Activated B cell treated with CpG ODN at 0.5 μM for 24 hours (primary cell): ENCODE data around the gene FBLL1. TPM values are rescaled to one million over a fixed set of nuclear protein-coding genes. Genes with fewer than 3 reads are reported as not detected.
A peak's percentile ranks its signal among the peaks of the same experiment; 100 is the strongest.

ENCODE experiments used
- ATAC-seq: fragments of 200-7000 bp; cut with Tn5 transposase; one replicate; pipeline ENCODE4 v1.10.0; 2021; ENCODE audit warnings: low read depth, mild to moderate bottlenecking, moderate library complexity
- CTCF ChIA-PET: fragments of 350-600 bp; sonication (Branson Sonifier 250); formaldehyde crosslinking; loops from one replicate; lab custom pipeline; 2021; ENCODE audit warnings: antibody characterized with exemption; lab: Charles Lee
- POLR2A ChIA-PET: fragments of 350-600 bp; sonication (Branson Sonifier 250); formaldehyde crosslinking; loops from one replicate; lab custom pipeline; 2021; ENCODE audit warnings: antibody characterized with exemption; lab: Charles Lee
- DNase-seq: peaks from one replicate; pipeline ENCODE4 v3.0.0; 2022
- H3K27ac Mint-ChIP-seq: one replicate; pipeline ENCODE4 v1.8.0; 2020; ENCODE audit warnings: mixed read lengths
- H3K27me3 Mint-ChIP-seq: one replicate; pipeline ENCODE4 v1.8.0; 2021; ENCODE audit warnings: mixed read lengths
- H3K36me3 Mint-ChIP-seq: one replicate; pipeline ENCODE4 v1.8.0; 2021; ENCODE audit warnings: low read depth, mixed read lengths
- H3K4me1 Mint-ChIP-seq: one replicate; pipeline ENCODE4 v1.8.0; 2021; ENCODE audit warnings: mixed read lengths
- H3K4me3 Mint-ChIP-seq: one replicate; pipeline ENCODE4 v1.8.0; 2020; ENCODE audit warnings: mild to moderate bottlenecking, mixed read lengths
- H3K9me3 Mint-ChIP-seq: one replicate; pipeline ENCODE4 v1.8.0; 2020; ENCODE audit warnings: mixed read lengths
- intact Hi-C: fragments of 100-400 bp; cut with micrococcal nuclease; formaldehyde crosslinking; loops from one replicate; pipeline ENCODE4 v1.15.1; 2024
- total RNA-seq: library from RNA; stranded (reverse); gene quantifications from 2 replicates; pipeline ENCODE4 v1.2.3, GENCODE V29; 2022
- TF ChIP-seq, protein P1 (sequence below): fragments of 200-600 bp; IDR thresholded peaks from one replicate; pipeline ENCODE4 v1.8.0; 2022; ENCODE audit warnings: antibody characterized with exemption, mild to moderate bottlenecking

Gene FBLL1
- total RNA-seq, 1 donor from 2014 or later, result 0.20 TPM

DNA sequence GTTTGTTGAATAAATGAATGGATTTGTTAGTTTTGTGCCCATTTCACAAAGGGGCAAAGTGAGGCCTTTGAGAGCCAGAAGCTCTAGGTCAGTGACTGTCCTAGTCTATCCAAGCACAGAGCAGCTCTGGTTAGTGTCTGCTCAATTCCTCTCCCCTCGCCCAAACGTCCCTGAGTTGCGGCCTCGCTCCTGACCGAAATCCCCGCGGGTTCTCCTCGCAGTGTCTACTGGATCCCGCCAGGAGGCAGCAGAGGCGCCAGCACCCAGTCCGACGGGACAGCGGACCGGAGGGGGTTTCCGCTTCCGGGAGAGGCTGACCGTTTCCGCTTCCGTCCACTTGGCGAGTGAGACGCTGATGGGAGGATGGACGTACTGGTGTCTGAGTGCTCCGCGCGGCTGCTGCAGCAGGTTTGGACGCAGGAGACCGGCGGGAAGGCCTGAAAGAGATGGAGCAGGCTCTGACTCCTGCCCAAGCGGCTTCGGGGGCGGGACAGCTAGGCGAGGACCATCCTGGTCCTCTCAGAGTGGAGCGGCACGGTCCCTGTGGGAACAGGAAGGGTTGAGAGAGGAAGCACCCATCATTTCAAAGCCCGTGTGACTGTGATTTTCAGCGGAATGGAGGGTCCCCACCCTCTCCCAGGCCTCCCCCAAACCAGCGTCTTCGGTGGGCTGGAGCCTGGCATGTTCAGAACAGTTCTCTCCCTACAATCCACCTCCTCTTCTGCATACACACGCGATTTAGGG, 42.8 kb upstream of the FBLL1 start, which contains the start of gene RARS1:
RARS1 (plus strand) TSS at position 336 of the 744 bp plus-strand sequence; CDS start at position 364, 28 bp downstream.
- intact Hi-C loops, result loop anchor here (1.0 to 5.0 kb wide), 4 partner anchors 93 to 1096 kb away; partner anchors contain the start of genes PANK3, SPDL1 and WWC1
- DNase-seq, result peak; percentile 82
- H3K4me1 Mint-ChIP-seq, result peaks cover 30% of the 10 kb centered on the region
- peaks cover 3% of the 10 kb centered on the region for H3K27me3 Mint-ChIP-seq
- TF ChIP-seq, protein P1, sequence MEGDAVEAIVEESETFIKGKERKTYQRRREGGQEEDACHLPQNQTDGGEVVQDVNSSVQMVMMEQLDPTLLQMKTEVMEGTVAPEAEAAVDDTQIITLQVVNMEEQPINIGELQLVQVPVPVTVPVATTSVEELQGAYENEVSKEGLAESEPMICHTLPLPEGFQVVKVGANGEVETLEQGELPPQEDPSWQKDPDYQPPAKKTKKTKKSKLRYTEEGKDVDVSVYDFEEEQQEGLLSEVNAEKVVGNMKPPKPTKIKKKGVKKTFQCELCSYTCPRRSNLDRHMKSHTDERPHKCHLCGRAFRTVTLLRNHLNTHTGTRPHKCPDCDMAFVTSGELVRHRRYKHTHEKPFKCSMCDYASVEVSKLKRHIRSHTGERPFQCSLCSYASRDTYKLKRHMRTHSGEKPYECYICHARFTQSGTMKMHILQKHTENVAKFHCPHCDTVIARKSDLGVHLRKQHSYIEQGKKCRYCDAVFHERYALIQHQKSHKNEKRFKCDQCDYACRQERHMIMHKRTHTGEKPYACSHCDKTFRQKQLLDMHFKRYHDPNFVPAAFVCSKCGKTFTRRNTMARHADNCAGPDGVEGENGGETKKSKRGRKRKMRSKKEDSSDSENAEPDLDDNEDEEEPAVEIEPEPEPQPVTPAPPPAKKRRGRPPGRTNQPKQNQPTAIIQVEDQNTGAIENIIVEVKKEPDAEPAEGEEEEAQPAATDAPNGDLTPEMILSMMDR, result peak; percentile 73
- H3K36me3 Mint-ChIP-seq, result peaks cover 36% of the 10 kb centered on the region
- POLR2A ChIA-PET, result interaction anchor here (1.8 kb wide), 1 partner anchor 93 kb away, joined by 8 read pairs; the partner anchor contains the start of gene PANK3
- no peaks in the 10 kb centered on the region for H3K9me3 Mint-ChIP-seq
- ATAC-seq, result peak; percentile 94
- CTCF ChIA-PET, result interaction anchor here (0.6 to 0.7 kb wide), 3 partner anchors 197 to 216 kb away, joined by 3 to 4 read pairs (median 3); no protein-coding TSS in a partner anchor
- H3K4me3 Mint-ChIP-seq, result peak within 1 kb of the TSS; percentile 100
- H3K27ac Mint-ChIP-seq, result peak within 1 kb of the TSS; percentile 89

DNA sequence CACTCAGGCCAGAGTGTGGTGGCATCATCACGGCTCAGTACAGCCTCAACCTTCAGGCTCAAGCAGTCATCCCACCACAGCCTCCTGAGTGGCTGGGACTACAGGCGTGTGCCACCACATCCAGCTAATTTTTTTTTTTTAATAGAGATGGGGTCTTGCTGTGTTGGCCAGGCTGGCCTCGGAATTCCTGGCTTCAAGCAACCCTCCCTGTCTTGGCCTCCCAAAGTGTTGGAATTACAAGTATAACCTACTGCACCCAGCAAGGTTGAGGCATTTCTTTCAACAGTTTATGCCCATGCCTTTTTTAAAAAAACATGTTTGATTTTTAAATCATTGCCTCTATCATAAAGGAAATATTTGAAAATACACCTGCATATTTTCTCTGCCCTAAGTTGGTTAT, 40.0 kb upstream of the FBLL1 start:
- H3K27ac Mint-ChIP-seq, result no peak overlapping the region
- DNase-seq (no peak), ATAC-seq (no peak)
- peaks cover 62% of the 10 kb centered on the region for H3K36me3 Mint-ChIP-seq
- CTCF ChIA-PET, result no interaction called here
- intact Hi-C loops, result loop anchor here (5.0 kb wide), 1 partner anchor 1093 kb away; the partner anchor contains the start of gene SPDL1
- no peak overlapping the region for H3K4me3 Mint-ChIP-seq
- no peaks in the 10 kb centered on the region for H3K27me3 Mint-ChIP-seq
- no peaks in the 10 kb centered on the region for H3K9me3 Mint-ChIP-seq
- TF ChIP-seq, protein P1, result no peak
- H3K4me1 Mint-ChIP-seq, result peaks cover 23% of the 10 kb centered on the region
- POLR2A ChIA-PET, result no interaction called here

DNA sequence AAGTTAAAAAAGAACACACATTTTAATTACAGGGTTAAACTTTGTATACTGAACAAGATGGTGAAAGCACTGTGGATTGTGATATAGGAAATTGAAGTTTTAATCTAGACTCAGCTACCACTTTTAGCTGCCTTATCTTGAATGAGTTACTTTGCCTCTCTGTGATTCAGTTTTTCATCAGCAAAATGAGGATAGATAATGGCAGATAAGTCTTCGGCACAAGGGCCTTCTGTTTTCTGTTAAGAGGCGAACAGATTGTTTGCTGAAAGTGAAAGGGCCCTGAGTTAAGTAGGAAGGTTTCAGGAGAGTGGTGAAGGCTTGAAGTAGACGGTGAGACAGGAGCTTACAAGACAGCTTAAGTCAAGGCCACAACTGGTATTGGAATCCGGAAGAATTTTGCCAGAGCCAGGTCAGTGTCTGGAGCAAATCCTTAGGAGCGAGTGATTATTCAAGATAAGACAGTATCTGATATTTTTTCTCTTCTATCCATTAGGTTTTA, 35.0 kb upstream of the FBLL1 start:
- intact Hi-C loops, result no loop called here
- Mint-ChIP-seq H3K36me3 (peaks cover 78% of the 10 kb centered on the region), H3K9me3 (no peaks in the 10 kb centered on the region), H3K27me3 (no peaks in the 10 kb centered on the region), H3K27ac (no peak overlapping the region), H3K4me3 (no peak overlapping the region), H3K4me1 (no peaks in the 10 kb centered on the region)
- DNase-seq (no peak), ATAC-seq (no peak)
- CTCF ChIA-PET, result no interaction called here
- POLR2A ChIA-PET, result interaction anchor here (0.7 kb wide), 1 partner anchor 7 kb away, joined by 3 read pairs; no protein-coding TSS in a partner anchor
- TF ChIP-seq, protein P1, result no peak

DNA sequence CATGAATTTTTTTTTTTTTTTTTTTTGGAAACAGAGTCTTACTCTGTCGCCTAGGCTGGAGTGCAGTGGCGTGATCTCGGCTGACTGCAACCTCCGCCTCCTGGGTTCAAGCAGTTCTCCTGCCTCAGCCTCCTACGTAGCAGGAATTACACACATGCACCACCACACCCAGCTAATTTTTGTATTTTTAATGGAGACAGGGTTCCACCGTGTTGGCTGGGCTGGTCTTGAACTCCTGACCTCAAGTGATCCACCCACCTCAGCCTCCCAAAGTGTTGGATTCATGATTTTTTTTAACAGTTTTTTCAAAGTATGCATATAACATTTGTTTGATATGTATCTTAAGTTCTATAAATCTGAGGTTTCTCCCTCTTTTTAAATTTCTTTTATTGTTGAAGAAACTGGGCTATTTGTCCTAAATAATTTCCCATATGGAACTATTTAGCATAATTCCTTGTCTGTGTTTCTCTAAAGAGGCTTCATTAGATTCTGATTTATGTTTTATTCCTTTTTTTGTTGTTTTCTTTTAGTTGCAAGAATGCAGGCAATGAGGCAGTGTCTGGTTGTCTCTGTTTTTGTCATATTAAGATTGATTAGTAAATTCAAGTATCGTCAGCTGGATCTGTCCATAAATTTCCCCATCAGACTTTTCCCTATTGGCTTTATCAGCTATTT, 26.4 kb upstream of the FBLL1 start:
- no peaks in the 10 kb centered on the region for H3K4me1 Mint-ChIP-seq
- CTCF ChIA-PET, result no interaction called here
- TF ChIP-seq, protein P1, result no peak
- no peak for DNase-seq
- intact Hi-C loops, result no loop called here
- POLR2A ChIA-PET, result no interaction called here
- H3K27ac Mint-ChIP-seq, result no peak overlapping the region
- peaks cover 64% of the 10 kb centered on the region for H3K36me3 Mint-ChIP-seq
- H3K4me3 Mint-ChIP-seq, result no peak overlapping the region
- ATAC-seq, result no peak
- H3K27me3 Mint-ChIP-seq, result no peaks in the 10 kb centered on the region
- no peaks in the 10 kb centered on the region for H3K9me3 Mint-ChIP-seq
